DMS 273 (cell line): ENCODE measurements around the gene EXOC4.
A peak's percentile ranks its signal among the peaks of the same experiment; 100 is the strongest.
"Not testable (repeated sequence)": the region's sequence is repeated elsewhere in the genome, so short reads cannot be mapped to it uniquely, and the experiment has no call there.

Experiments
- DNase-seq: peaks from one replicate; lab custom pipeline; 2025; ENCODE audit not compliant: unreplicated experiment; lab: John Stamatoyannopoulos, UW

The EXOC4 gene

GRCh38 chr7:133961724-133962123, 708.8 kb downstream of the EXOC4 start:
- no peak for DNase-seq

GRCh38 chr7:133962646-133963045, 709.8 kb downstream of the EXOC4 start:
- DNase-seq = no peak

- DNase-seq = no peak
Observed at GRCh38 chr7:133963629-133964028, 710.8 kb downstream of the EXOC4 start.

GRCh38 chr7:133971625-133972024, 718.7 kb downstream of the EXOC4 start:
- no peak for DNase-seq

GRCh38 chr7:133973710-133974109, 720.8 kb downstream of the EXOC4 start:
- DNase-seq = no peak

- DNase-seq = no peak
Observed at GRCh38 chr7:133975130-133975529, 722.3 kb downstream of the EXOC4 start.

- no peak for DNase-seq
Observed at GRCh38 chr7:133976140-133976539, 723.3 kb downstream of the EXOC4 start.

- no peak for DNase-seq
Observed at GRCh38 chr7:133977409-133978274, 724.8 kb downstream of the EXOC4 start.

GRCh38 chr7:133978502-133979295, 725.8 kb downstream of the EXOC4 start:
- DNase-seq = no peak

GRCh38 chr7:133980804-133981203, 727.9 kb downstream of the EXOC4 start:
- DNase-seq = no peak

- peak; percentile 75 for DNase-seq
Observed at GRCh38 chr7:133983685-133984419, 731.0 kb downstream of the EXOC4 start.

GRCh38 chr7:133985300-133985699, 732.4 kb downstream of the EXOC4 start:
- DNase-seq = no peak

GRCh38 chr7:133987582-133987981, 734.7 kb downstream of the EXOC4 start:
- no peak for DNase-seq

GRCh38 chr7:133993547-133993946, 740.7 kb downstream of the EXOC4 start:
- DNase-seq = no peak

- DNase-seq = not testable (repeated sequence)
Observed at GRCh38 chr7:133994100-133994499, 741.2 kb downstream of the EXOC4 start.

GRCh38 chr7:133997463-133997862, 744.6 kb downstream of the EXOC4 start:
- DNase-seq = no peak

GRCh38 chr7:133999178-133999577, 746.3 kb downstream of the EXOC4 start:
- DNase-seq = no peak

GRCh38 chr7:134004829-134005505, 752.1 kb downstream of the EXOC4 start:
- peak; percentile 87 for DNase-seq

- no peak for DNase-seq
Observed at GRCh38 chr7:134009314-134010110, 756.6 kb downstream of the EXOC4 start.

GRCh38 chr7:134013249-134013648, 760.4 kb downstream of the EXOC4 start:
- no peak for DNase-seq
